MCF 10A (cell line): Measurements from ENCODE around the gene AK4. TPM values are rescaled to one million over a fixed set of nuclear protein-coding genes. Genes with fewer than 3 reads are reported as not detected.
"Not testable (repeated sequence)": the region's sequence is repeated elsewhere in the genome, so short reads cannot be mapped to it uniquely, and the experiment has no call there.

Experiments
- BruUV-seq: library from RNA; stranded (reverse); fragments of 400-500 nt; replicated peaks from 2 replicates; lab custom pipeline; 2021; lab: Mats Ljungman, UMichigan
- CTCF ChIA-PET: fragments of 300-600 bp; sonication (Branson Sonifier 250); formaldehyde crosslinking; extraction: SDS; loops from one replicate; lab custom pipeline; 2021; ENCODE audit warnings: antibody characterized with exemption, inconsistent platforms; lab: Yijun Ruan, JAX
- POLR2A ChIA-PET: fragments of 300-600, 350-650 bp; sonication (Branson Sonifier 250); formaldehyde crosslinking; extraction: SDS; loops from one replicate; lab custom pipeline; 2020; ENCODE audit warnings: antibody characterized with exemption, inconsistent platforms; lab: Yijun Ruan, JAX
- DNase-seq: peaks from one replicate; pipeline ENCODE4 v3.0.0-alpha.2; 2018; ENCODE audit not compliant: unreplicated experiment
- H3K27ac Mint-ChIP-seq: one replicate; pipeline ENCODE4 v1.8.0; 2022; ENCODE audit warnings: mild to moderate bottlenecking, low read depth, mixed read lengths; ENCODE audit not compliant: unreplicated experiment
- H3K27me3 Mint-ChIP-seq: one replicate; pipeline ENCODE4 v1.8.0; 2022; ENCODE audit warnings: mixed read lengths; ENCODE audit not compliant: insufficient read depth, unreplicated experiment
- H3K36me3 Mint-ChIP-seq: one replicate; pipeline ENCODE4 v1.8.0; 2022; ENCODE audit warnings: mild to moderate bottlenecking, moderate library complexity, mixed read lengths; ENCODE audit not compliant: insufficient read depth, unreplicated experiment
- H3K4me1 Mint-ChIP-seq: one replicate; pipeline ENCODE4 v1.8.0; 2022; ENCODE audit warnings: mixed read lengths; ENCODE audit not compliant: insufficient read depth, unreplicated experiment
- H3K4me3 Mint-ChIP-seq: one replicate; pipeline ENCODE4 v1.8.0; 2022; ENCODE audit warnings: mild to moderate bottlenecking, moderate library complexity, mixed read lengths; ENCODE audit not compliant: unreplicated experiment
- H3K9me3 Mint-ChIP-seq: one replicate; pipeline ENCODE4 v1.8.0; 2022; ENCODE audit warnings: mixed read lengths; ENCODE audit not compliant: unreplicated experiment
- CTCF ChIP-seq: fragments of 200-600 bp; IDR thresholded peaks from one replicate; pipeline ENCODE4 v1.8.0; 2022; ENCODE audit warnings: antibody characterized with exemption, mild to moderate bottlenecking; ENCODE audit not compliant: unreplicated experiment
- intact Hi-C: fragments of 100-400 bp; cut with micrococcal nuclease; formaldehyde crosslinking; loops from 2 replicates; pipeline ENCODE4 v1.14.1; 2022
- total RNA-seq: library from RNA; stranded (reverse); gene quantifications from 2 replicates; pipeline ENCODE4 v1.2.3, GENCODE V29; 2022

The AK4 gene
- total RNA-seq, 1 experiment from 2014 or later: 57.1 TPM

DNA sequence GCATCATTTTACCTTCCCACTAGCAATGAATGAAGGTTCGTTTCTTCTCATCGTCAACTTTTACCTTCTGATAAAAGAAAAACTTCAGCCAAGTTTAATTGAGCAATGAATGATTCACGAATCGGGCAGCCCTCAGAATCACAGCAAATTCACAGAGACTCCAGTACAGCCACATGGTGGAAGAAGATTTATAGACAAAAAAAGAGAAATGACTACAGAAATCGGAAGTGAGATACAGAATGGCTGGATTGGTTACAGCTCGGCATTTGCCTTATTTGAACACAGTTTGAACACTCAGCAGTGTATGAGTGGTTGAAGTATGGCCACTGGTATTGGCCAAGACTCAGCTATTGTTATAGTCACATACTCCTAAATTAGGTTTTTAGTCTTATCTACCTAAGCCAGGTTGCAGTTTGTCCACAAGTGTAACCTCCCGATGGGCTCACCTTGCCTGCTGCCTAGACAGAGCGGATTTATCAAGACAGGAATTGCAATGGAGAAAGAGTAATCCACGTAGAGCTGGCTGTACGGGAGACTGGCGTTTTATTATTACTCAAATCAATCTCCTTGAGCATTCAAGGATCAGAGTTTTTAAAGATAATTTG, 15.3 kb downstream of the AK4 start:
- TF ChIP-seq CTCF: no peak
- Mint-ChIP-seq H3K4me1 (peaks cover 42% of the 10 kb centered on the region), H3K4me3 (peak overlapping the region; percentile 53), H3K27ac (peak overlapping the region; percentile 81), H3K36me3 (no peaks in the 10 kb centered on the region), H3K27me3 (no peaks in the 10 kb centered on the region), H3K9me3 (no peaks in the 10 kb centered on the region)
- no TSS peak for BruUV-seq
- DNase-seq: peak; percentile 76
- intact Hi-C loops: no loop called here
- POLR2A ChIA-PET: interaction anchor here (0.5 to 3.2 kb wide), 11 partner anchors 9 to 259 kb away, joined by 3 to 19 read pairs (median 5); partner anchors contain the start of gene AK4
- CTCF ChIA-PET: interaction anchor here (0.6 to 1.5 kb wide), 4 partner anchors 24 to 1963 kb away, joined by 4 to 5 read pairs (median 4); no protein-coding TSS in a partner anchor

DNA sequence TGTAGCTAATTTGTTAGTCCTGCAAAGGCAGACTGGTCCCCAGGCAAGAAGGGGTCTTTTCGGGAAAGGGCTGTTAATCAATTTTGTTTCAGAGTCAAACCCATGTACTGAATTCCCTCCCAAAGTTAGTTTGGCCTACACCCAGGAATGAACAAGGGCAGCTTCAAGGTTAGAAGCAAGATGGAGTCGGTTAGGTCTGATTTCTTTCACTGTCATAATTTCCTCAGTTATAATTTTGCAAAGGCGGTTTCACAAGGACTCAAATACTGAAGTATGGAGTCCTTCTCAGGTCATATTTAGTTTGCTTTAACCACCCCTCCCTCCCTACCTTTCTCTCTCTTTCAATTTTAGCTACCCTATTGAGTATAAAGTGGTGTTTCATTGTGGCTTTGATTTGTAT, 16.1 kb downstream of the AK4 start:
- H3K27ac Mint-ChIP-seq, H3K9me3 Mint-ChIP-seq, H3K27me3 Mint-ChIP-seq, DNase-seq, H3K4me3 Mint-ChIP-seq, intact Hi-C loops, BruUV-seq, H3K36me3 Mint-ChIP-seq: not testable (repeated sequence)
- ChIA-PET POLR2A (interaction anchor here (0.6 to 3.2 kb wide), 11 partner anchors 10 to 260 kb away, joined by 3 to 19 read pairs (median 6); partner anchors contain the start of gene AK4), CTCF (interaction anchor here (0.6 to 1.5 kb wide), 4 partner anchors 24 to 1962 kb away, joined by 4 to 5 read pairs (median 4); no protein-coding TSS in a partner anchor)
- H3K4me1 Mint-ChIP-seq: peaks cover 42% of the 10 kb centered on the region

DNA sequence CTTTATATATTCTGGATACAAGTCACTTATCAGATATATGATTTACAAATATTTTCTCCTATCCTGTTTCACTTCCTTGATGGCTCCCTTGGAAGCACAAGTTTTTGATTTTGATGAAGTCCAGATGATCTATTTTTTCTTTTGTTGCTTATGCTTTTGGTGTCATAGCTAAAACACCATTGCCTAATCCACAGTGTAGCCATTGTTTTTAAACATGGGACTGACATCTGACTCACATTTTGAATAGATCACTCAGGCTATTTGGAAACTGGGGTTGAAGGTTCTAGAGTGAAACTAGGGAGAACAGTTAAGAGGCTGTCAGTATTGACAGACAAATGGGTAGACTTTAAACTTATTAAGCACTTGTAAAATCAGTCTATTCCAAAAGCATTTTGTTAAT, 16.6 kb downstream of the AK4 start:
- peak; percentile 87 for DNase-seq
- ChIA-PET CTCF (interaction anchor here (1.3 kb wide), 1 partner anchor 44 kb away, joined by 5 read pairs; no protein-coding TSS in a partner anchor), POLR2A (interaction anchor here (0.9 to 3.2 kb wide), 7 partner anchors 10 to 259 kb away, joined by 3 to 19 read pairs (median 5); partner anchors contain the start of gene AK4)
- TF ChIP-seq CTCF: no peak
- no peaks in the 10 kb centered on the region for H3K36me3 Mint-ChIP-seq
- intact Hi-C loops: no loop called here
- no peak overlapping the region for H3K27ac Mint-ChIP-seq
- no peaks in the 10 kb centered on the region for H3K27me3 Mint-ChIP-seq
- H3K4me1 Mint-ChIP-seq: peaks cover 42% of the 10 kb centered on the region
- H3K4me3 Mint-ChIP-seq: no peak overlapping the region
- BruUV-seq: no TSS peak
- H3K9me3 Mint-ChIP-seq: no peaks in the 10 kb centered on the region

DNA sequence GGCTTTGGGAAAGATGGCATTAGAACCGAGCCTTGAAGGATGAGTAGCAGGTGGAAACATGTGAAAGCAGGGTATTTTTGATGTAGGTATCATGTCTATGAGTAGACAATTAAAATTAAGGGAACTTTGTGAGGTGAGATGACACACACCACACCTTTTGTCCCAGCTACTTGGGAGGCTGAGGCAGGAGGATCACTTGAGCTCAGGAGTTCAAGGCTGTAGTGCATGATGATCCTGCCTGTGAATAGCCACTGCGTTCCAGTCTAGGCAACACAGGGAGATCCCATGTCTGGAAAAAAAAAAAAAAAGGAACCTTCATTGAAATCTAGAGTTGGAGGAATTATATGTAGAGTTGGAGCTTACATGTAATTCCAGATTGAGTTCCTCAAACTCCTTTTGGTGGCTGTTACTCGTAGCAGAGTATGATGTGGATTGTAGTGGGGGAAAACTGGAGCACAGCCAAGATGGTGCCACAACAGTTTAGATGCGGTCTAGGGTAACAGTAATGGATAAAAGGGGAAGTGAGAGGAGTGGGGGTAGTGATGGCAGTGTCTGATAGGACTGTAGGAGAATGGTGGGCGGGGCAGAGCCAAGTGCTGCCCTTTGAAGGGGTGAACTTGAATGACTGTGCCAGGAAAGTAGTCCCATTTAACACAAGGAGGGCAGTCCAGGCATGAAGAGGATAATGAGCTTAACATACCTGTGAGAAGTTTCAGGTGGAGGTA, 17.4 kb downstream of the AK4 start:
- ChIA-PET POLR2A (interaction anchor here (1.3 to 3.2 kb wide), 4 partner anchors 12 to 69 kb away, joined by 5 to 19 read pairs (median 5); partner anchors contain the start of gene AK4), CTCF (interaction anchor here (1.6 kb wide), 1 partner anchor 50 kb away, joined by 5 read pairs; no protein-coding TSS in a partner anchor)
- Mint-ChIP-seq H3K27me3 (no peaks in the 10 kb centered on the region), H3K36me3 (no peaks in the 10 kb centered on the region), H3K27ac (no peak overlapping the region), H3K4me1 (peaks cover 46% of the 10 kb centered on the region), H3K9me3 (no peaks in the 10 kb centered on the region), H3K4me3 (no peak overlapping the region)
- intact Hi-C loops: no loop called here
- no peak for TF ChIP-seq CTCF
- no peak for DNase-seq
- BruUV-seq: no TSS peak
